ENCODE measurements around the gene DNAJB5. TPM values are rescaled to one million over a fixed set of nuclear protein-coding genes. Genes with fewer than 3 reads are reported as not detected.
A peak's percentile ranks its signal among the peaks of the same experiment; 100 is the strongest.

The DNAJB5 gene
- total RNA-seq, 1 experiment from 2014 or later: 3.4 TPM

DNA sequence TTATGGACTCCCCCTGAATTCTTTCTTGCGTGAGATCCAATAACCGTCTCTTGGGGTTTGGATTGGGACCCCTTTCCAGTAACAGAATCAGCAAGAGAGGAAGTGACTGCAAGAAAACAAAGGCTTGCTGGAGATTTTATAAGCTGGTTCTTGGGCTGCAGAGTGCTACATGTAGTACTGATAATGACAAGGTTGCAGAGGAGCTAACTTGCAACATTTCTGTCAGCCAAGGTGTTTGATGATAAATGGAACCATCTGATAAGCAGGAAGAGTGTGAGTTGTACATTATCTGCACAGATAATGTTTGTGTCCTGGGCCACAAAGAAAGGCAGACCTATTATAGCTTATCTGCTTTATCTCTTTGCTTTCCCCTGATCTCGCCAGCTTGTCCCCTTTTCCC, 37.1 kb downstream of the DNAJB5 start:
- peaks cover 37% of the 10 kb centered on the region for H3K9me3 Mint-ChIP-seq (ENCODE audit: unreplicated experiment)
- H3K4me3 ChIP-seq (ENCODE audit: low read depth, low read length): no peak overlapping the region
- peak overlapping the region; percentile 50 for H3K27ac Mint-ChIP-seq (ENCODE audit: unreplicated experiment)
- H3K4me1 Mint-ChIP-seq (ENCODE audit: low read depth, unreplicated experiment): peaks cover 34% of the 10 kb centered on the region
- no TSS peak for BruUV-seq (replicated peaks)
- no peak for DNase-seq
- intact Hi-C loops (cut with micrococcal nuclease; ENCODE audit: unreplicated experiment): loop anchor here (5.0 kb wide), 1 partner anchor 39 kb away; the partner anchor contains the start of gene DNAJB5
- no peaks in the 10 kb centered on the region for H3K36me3 ChIP-seq (ENCODE audit: control insufficient read depth, insufficient read depth, low read length)
- H3K27me3 ChIP-seq (replicated peaks; ENCODE audit: control insufficient read depth, insufficient read depth, low read length): no peaks in the 10 kb centered on the region
- CTCF ChIA-PET: interaction anchor here (0.9 to 1.9 kb wide), 2 partner anchors 25 to 32 kb away, joined by 4 to 8 read pairs; no protein-coding TSS in a partner anchor
- H3K36me3 Mint-ChIP-seq (ENCODE audit: insufficient read depth, unreplicated experiment): peaks cover 6% of the 10 kb centered on the region
- POLR2A ChIA-PET: interaction anchor here (1.1 kb wide), 1 partner anchor 45 kb away, joined by 7 read pairs; the partner anchor contains the start of gene VCP
- no peaks in the 10 kb centered on the region for H3K9me3 ChIP-seq
- no peak for TF ChIP-seq CTCF (IDR thresholded peaks at IDR 0.05; ENCODE audit: insufficient read depth in 1 of 2, low read depth in 1 of 2, low read length in 1 of 2, severe bottlenecking in 1 of 2, unreplicated experiment in 1 of 2)
- peak overlapping the region; percentile 17 for H3K4me3 Mint-ChIP-seq (ENCODE audit: unreplicated experiment)
- no peaks in the 10 kb centered on the region for H3K27me3 Mint-ChIP-seq (ENCODE audit: insufficient read depth, unreplicated experiment)
- peaks cover 28% of the 10 kb centered on the region for H3K4me1 ChIP-seq

- CTCF ChIA-PET: interaction anchor here (0.9 to 1.9 kb wide), 3 partner anchors 24 to 128 kb away, joined by 4 to 8 read pairs (median 4); no protein-coding TSS in a partner anchor
These were observed 37.8 kb downstream of the DNAJB5 start for GRCh38 chr9:35027374-35027773.

DNA sequence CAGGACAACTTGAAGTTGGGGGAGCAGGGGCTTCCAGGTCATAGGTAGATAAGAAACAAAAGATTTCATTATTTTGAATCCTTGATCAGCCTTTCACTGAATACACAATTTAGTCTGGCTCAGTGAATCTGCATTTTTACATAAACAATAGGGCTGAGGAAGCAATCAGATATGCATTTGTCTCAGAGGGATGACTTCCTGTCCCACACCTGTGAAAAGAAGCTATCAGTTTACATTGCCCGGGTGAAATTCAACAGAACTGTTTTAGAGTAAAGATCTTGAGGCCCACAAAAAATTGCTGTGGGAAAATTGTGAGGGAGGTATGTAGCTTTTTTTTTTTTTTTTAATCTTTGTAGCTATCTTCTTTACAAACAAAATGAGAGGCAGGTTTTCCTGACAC, 38.3 kb downstream of the DNAJB5 start:
- peaks cover 34% of the 10 kb centered on the region for H3K4me1 Mint-ChIP-seq (ENCODE audit: low read depth, unreplicated experiment)
- ChIA-PET CTCF (interaction anchor here (0.9 to 1.9 kb wide), 2 partner anchors 24 to 128 kb away, joined by 4 to 8 read pairs; no protein-coding TSS in a partner anchor), POLR2A (no interaction called here)
- Histone ChIP-seq H3K9me3 (no peaks in the 10 kb centered on the region), H3K27me3 (replicated peaks; ENCODE audit: control insufficient read depth, insufficient read depth, low read length) (no peaks in the 10 kb centered on the region), H3K36me3 (ENCODE audit: control insufficient read depth, insufficient read depth, low read length) (no peaks in the 10 kb centered on the region), H3K4me3 (ENCODE audit: low read depth, low read length) (no peak overlapping the region), H3K4me1 (peaks cover 28% of the 10 kb centered on the region)
- no peaks in the 10 kb centered on the region for H3K27me3 Mint-ChIP-seq (ENCODE audit: insufficient read depth, unreplicated experiment)
- H3K36me3 Mint-ChIP-seq (ENCODE audit: insufficient read depth, unreplicated experiment): peaks cover 6% of the 10 kb centered on the region
- H3K4me3 Mint-ChIP-seq (ENCODE audit: unreplicated experiment): no peak overlapping the region
- DNase-seq: no peak
- no TSS peak for BruUV-seq (replicated peaks)
- H3K9me3 Mint-ChIP-seq (ENCODE audit: unreplicated experiment): peaks cover 29% of the 10 kb centered on the region
- no peak for TF ChIP-seq CTCF (IDR thresholded peaks at IDR 0.05; ENCODE audit: insufficient read depth in 1 of 2, low read depth in 1 of 2, low read length in 1 of 2, severe bottlenecking in 1 of 2, unreplicated experiment in 1 of 2)
- no peak overlapping the region for H3K27ac Mint-ChIP-seq (ENCODE audit: unreplicated experiment)
- intact Hi-C loops (cut with micrococcal nuclease; ENCODE audit: unreplicated experiment): loop anchor here (5.0 kb wide), 1 partner anchor 41 kb away; the partner anchor contains the start of gene DNAJB5

More at GRCh38 chr9:35027374-35027773, 37.8 kb downstream of the DNAJB5 start:
- Mint-ChIP-seq H3K36me3 (ENCODE audit: insufficient read depth, unreplicated experiment) (peaks cover 6% of the 10 kb centered on the region), H3K4me3 (ENCODE audit: unreplicated experiment) (no peak overlapping the region), H3K4me1 (ENCODE audit: low read depth, unreplicated experiment) (peaks cover 34% of the 10 kb centered on the region), H3K27ac (ENCODE audit: unreplicated experiment) (peak overlapping the region; percentile 50), H3K9me3 (ENCODE audit: unreplicated experiment) (peaks cover 30% of the 10 kb centered on the region), H3K27me3 (ENCODE audit: insufficient read depth, unreplicated experiment) (no peaks in the 10 kb centered on the region)
- Histone ChIP-seq H3K36me3 (ENCODE audit: control insufficient read depth, insufficient read depth, low read length) (no peaks in the 10 kb centered on the region), H3K9me3 (no peaks in the 10 kb centered on the region), H3K27me3 (replicated peaks; ENCODE audit: control insufficient read depth, insufficient read depth, low read length) (no peaks in the 10 kb centered on the region), H3K4me3 (ENCODE audit: low read depth, low read length) (no peak overlapping the region), H3K4me1 (peaks cover 28% of the 10 kb centered on the region)
- POLR2A ChIA-PET: interaction anchor here (1.1 kb wide), 1 partner anchor 45 kb away, joined by 7 read pairs; the partner anchor contains the start of gene VCP
- intact Hi-C loops (cut with micrococcal nuclease; ENCODE audit: unreplicated experiment): loop anchor here (5.0 kb wide), 1 partner anchor 40 kb away; the partner anchor contains the start of gene DNAJB5
- no TSS peak for BruUV-seq (replicated peaks)
- no peak for TF ChIP-seq CTCF (IDR thresholded peaks at IDR 0.05; ENCODE audit: insufficient read depth in 1 of 2, low read depth in 1 of 2, low read length in 1 of 2, severe bottlenecking in 1 of 2, unreplicated experiment in 1 of 2)
- no peak for DNase-seq
